Activated gamma-delta T cell treated with anti-CD3 and anti-CD28 coated beads, Interleukin-2, amount 50 U/mL, for 16 hours (primary cell): ENCODE results near the gene SKA2.
"Not testable (repeated sequence)": the region's sequence is repeated elsewhere in the genome, so short reads cannot be mapped to it uniquely, and the experiment has no call there.

Source experiments
- DNase-seq: peaks from one replicate; pipeline ENCODE4 v3.0.0-alpha.2; 2020; ENCODE audit warnings: low read depth

The SKA2 gene

GRCh38 chr17:59154721-59155438 lies at the start of gene SKA2:
Gene SKA2 (minus strand): TSS chr17:59155186. CDS start chr17:59155163, 23 bp downstream.
- peak; percentile 95 for DNase-seq

- no peak for DNase-seq
These were observed 47.3 kb upstream of the SKA2 start for GRCh38 chr17:59202320-59202719.

DNA sequence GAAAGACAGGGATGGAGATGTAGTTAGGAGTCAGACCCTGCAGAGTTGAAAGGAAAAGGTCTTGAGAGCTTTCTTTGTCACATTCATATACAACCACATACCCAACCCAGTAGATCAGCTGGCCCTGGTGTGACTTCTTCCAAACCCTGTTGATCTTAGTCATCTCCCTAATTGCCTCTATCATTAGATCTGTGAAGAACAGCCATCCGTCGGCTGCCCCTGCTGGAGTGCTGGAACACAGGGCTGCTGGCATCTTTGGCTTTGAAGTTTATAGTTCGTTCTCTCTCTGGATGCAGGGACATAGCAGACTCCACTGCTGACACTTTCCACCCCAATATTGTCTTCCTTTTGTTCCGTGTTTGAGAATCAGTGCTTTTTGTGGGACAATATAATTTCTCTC lies 44.4 kb upstream of the SKA2 start:
- DNase-seq: no peak

GRCh38 chr17:59193336-59193862 lies 38.4 kb upstream of the SKA2 start:
- no peak for DNase-seq

DNA sequence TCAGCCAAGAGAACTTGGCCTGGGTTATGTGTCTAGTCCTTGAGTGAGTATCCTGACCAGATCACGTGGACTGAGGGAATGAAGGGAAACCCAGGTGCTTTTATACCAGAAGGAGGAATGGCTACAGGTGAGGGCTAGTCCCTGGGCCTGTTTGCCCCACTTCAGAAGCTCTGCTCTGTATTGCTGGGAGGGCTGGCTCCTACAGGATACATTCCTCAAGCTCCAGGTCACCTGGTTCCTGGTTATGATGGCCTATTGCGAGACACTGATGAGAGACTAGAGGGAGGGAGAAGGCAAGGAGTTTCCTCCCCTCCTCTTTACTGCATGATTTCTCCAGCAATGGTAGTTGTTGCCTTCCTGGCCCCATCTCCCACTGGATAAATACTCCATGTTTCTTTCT lies 35.8 kb upstream of the SKA2 start:
- DNase-seq: no peak

DNA sequence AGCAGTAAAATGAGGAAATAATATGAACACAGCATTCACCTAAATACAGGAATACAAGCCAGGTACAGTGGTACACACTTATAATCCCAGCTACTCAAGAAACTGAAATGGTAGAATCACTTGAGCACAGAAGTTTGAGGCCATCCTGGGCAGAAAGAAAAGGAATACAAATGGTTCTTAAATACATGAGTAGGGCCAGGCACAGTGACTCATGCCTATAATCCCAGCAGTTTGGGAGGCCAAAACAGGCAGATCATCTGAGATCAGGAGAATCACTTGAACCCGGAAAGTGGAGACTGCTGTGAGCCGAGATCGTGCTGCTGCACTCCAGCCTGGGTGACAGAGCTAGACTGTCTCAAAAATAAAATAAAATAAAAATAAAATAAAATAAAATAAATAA lies 31.9 kb upstream of the SKA2 start:
- DNase-seq: no peak

DNA sequence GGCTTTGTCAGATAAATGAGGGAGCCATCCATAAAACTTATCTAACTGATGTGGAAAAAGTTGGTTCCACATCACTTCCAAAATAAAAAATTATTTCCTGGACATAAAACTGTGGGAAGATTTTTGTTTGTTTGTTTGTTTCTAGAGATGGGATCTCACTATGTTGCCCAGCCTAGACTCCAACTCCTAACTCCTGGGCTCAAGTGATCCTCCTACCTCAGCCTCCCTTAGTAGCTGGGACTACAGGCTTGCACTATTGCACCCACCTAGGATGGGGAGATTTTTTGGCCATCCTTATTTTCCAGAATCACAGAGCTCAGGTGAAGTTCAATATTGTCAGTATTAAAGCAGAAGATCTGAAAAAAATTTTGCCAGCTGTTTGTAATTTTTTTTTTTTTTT lies 31.0 kb upstream of the SKA2 start:
- no peak for DNase-seq

DNA sequence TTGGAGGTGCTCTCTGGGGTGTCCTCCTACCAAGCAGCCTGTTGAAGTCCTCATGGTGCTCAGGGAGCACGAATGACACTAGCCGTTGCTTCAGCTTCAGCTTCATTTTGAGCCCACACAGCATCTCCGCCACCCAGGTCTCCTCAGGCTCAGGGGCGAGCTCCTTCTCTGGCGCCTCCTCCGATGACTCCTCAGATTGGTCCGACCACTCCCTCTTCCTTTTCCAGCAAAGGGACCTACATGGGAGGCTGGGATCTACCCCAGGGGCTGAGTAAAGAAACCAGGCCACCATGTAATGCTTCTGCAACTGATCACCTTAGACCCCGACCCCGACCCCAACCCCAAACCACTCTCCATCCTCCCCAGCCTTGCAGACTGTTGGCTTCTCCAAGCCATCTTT lies 26.5 kb upstream of the SKA2 start:
- no peak for DNase-seq

GRCh38 chr17:59180626-59181025 lies 25.6 kb upstream of the SKA2 start:
- DNase-seq: no peak

- not testable (repeated sequence) for DNase-seq
These were observed 24.6 kb upstream of the SKA2 start for GRCh38 chr17:59179601-59180000.

- no peak for DNase-seq
These were observed 23.4 kb upstream of the SKA2 start for GRCh38 chr17:59178266-59178985.

- DNase-seq: no peak
These were observed 20.1 kb upstream of the SKA2 start for GRCh38 chr17:59175076-59175475.

- DNase-seq: no peak
These were observed 19.7 kb upstream of the SKA2 start for GRCh38 chr17:59174671-59175070.

- DNase-seq: no peak
These were observed 17.5 kb upstream of the SKA2 start for GRCh38 chr17:59172436-59173004.

- DNase-seq: no peak
These were observed 12.6 kb upstream of the SKA2 start for GRCh38 chr17:59167571-59168001.

DNA sequence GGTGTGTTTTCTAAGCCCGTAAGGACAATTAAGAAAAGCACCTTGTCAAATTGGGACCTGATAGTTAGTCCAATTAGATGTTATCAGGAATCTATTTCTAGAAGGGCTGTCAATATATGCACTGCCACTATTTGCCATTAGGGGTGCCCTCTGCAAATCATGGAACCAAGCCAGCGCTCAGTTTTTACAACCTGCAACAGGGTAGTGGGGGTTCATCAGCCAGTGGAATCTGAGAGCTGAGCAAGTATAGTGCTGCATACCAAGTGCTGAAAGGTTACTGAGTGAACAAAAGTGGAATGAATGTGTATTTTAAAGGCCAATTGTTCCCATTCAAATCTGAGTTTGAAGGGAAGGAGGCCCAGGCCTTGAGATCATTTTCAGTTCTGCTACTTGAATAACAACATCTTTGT lies 11.0 kb upstream of the SKA2 start:
- peak; percentile 9 for DNase-seq

DNA sequence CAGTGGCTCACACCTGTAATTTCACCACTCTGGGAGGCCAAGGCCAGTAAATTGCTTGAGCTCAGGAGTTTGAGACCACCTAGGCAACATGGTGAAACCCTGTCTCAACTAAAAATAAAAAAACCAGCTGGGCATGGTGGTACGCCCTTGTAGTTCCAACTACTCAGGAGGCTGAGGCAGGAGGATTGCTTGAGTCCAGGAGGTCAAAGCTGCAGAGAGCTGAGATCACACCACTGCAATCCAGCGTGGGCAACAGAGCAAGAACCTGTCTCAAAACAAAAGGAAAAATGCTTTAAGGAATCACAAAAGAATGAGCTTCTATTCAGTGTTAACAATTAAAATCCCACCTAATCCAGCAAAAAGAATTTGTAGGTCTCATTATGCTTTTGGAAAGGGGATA lies 6.5 kb upstream of the SKA2 start:
- no peak for DNase-seq

DNA sequence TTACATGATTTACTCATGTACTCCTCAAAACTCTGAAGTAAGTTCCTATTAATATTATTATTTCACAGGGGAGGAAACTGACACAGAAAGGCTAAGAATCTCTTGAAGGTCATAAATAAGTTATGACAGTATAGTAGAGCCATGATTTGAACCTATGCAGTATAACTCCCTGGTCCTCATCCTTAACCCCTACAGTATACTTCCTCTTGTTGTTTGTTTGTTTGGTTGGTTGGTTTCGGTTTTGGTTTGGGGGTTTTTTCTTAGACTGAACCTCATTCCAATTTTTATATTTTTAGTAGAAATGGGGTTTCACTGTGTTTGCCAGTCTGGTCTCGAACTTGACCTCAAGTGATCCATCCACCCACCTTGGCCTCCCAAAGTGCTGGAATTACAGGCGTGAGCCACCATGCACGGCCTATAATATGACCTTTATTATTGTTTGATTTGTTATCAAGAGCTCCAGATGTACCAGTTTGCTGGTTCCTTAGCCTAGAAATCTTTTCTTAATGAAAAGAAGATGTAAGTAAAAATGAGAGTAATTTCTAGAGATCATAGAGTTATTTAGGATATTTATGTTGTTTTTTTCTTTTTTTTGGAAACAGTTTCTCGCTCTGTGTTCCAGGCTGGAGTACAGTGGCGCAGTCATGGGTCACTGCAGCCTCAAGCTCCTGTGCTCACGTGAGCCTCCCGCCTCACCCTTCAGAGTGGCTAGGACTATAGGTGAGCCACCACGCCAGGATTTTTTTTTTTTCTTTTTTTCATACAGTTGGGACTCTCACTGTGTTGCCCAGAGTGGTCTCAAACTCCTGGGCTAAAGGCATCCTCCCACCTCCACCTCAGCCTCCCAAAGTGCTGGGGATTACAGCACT lies 5.4 kb upstream of the SKA2 start:
- DNase-seq: no peak

- DNase-seq: peak; percentile 86
These were observed 622 bp upstream of the SKA2 start, which contains the start of gene PRR11 for GRCh38 chr17:59155439-59156177. Gene PRR11 (plus strand): TSS chr17:59155746. CDS start chr17:59169753, 14,007 bp downstream.

DNA sequence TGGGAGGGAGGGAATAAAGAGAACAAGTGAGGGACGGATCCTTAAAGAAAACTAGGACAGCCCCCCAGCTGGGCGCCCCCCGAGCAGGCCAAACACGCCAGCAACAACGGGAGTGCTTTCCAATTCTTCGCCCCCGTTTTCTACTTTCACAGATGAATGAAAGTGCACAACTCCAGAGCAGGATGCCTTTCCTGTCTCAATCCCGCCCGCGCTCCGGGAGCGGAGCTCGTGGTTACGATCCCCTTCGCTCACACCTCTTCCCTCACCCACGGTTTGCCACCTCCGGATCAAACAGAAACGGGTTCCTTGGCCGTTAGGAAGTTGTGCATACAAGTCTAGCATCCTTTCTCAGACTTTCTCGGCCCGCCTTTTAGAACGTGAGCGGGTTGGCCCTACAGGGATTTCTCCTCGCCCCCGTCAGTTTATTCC lies 680 bp downstream of the SKA2 start:
- DNase-seq: peak; percentile 4

DNA sequence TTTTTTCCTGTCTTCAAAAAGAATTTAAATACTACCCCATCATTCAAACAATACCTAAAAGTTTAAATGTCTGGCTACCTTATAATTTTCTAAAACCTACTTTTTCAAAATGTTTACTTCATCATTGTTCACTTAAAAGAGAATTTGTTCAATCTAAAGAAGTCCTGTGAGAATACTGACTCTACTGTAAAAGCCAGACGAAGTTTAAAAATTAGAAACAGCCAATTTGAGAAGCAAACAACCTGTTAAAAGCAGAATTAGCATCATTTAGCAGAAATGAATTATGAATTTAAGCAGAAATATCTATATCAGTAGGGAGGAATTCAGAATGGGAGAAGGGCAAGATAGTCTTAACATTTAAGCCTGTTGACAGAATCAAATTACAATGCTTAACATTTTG lies 2.1 kb downstream of the SKA2 start:
- DNase-seq: no peak
